GM12878 (cell line): ENCODE data around the gene MORC4. TPM values are rescaled to one million over a fixed set of nuclear protein-coding genes. Genes with fewer than 3 reads are reported as not detected.

ENCODE experiments used
- ATAC-seq: fragments of 200-7000 bp; cut with Tn5 transposase; 3 replicates; pipeline ENCODE4 v1.9.1; 2020; ENCODE audit warnings: mild to moderate bottlenecking, moderate library complexity
- BruUV-seq: library from RNA; stranded (reverse); fragments of 400-500 nt; replicated peaks from 2 replicates; lab custom pipeline; 2021; lab: Mats Ljungman, UMichigan
- CTCF ChIA-PET: fragments of 300-600 bp; sonication (Branson Sonifier 250); formaldehyde crosslinking; extraction: SDS; loops from one replicate; lab custom pipeline; 2021; ENCODE audit warnings: inconsistent platforms; lab: Yijun Ruan, JAX
- POLR2A ChIA-PET: fragments of 350-600 bp; formaldehyde crosslinking; extraction: SDS; loops from one replicate; lab custom pipeline; 2021; ENCODE audit warnings: inconsistent platforms; lab: Charles Lee
- RAD21 ChIA-PET: fragments of 300-600 bp; sonication (Branson Sonifier 250); formaldehyde crosslinking; loops from one replicate; lab custom pipeline; 2023; ENCODE audit warnings: antibody characterized with exemption; ENCODE audit not compliant: unreplicated experiment; lab: Charles Lee
- SMC1A ChIA-PET: fragments of 300-600 bp; sonication (Branson Sonifier 250); formaldehyde crosslinking; loops from one replicate; lab custom pipeline; 2023; ENCODE audit not compliant: unreplicated experiment, uncharacterized antibody; lab: Charles Lee
- DNase-seq: peaks from one replicate; pipeline ENCODE4 v3.0.0-alpha.2; 2011; ENCODE audit warnings: low read depth, low spot score
- FAIRE-seq: peaks from 3 replicates; lab custom pipeline; 2011; peaks lifted over from hg19 to GRCh38; lab: Jason Lieb, UNC
- H2AFZ ChIP-seq: 2 replicates; pipeline ENCODE4 v1.6.0; 2011; ENCODE audit warnings: low read depth, low read length, control low read depth; ENCODE audit not compliant: control insufficient read depth
- H3K27ac ChIP-seq: 2 replicates; pipeline ENCODE4 v1.5.1; 2011; ENCODE audit warnings: control low read depth; ENCODE audit not compliant: control insufficient read depth, insufficient read depth
- H3K27me3 ChIP-seq, 2 experiments: replicated peaks in 1 of 2; 2 replicates each; pipeline versions ENCODE4 v1.6.0 to v1.6.1; 2011; ENCODE audit warnings: low read length in 1 of 2; ENCODE audit not compliant: control insufficient read depth in 2 of 2, insufficient read depth in 2 of 2
- H3K36me3 ChIP-seq, 2 experiments: 2 replicates each; pipeline ENCODE4 v1.5.1; 2011; ENCODE audit warnings: low read length in 1 of 2; ENCODE audit not compliant: control insufficient read depth in 2 of 2, insufficient read depth in 2 of 2
- H3K4me1 ChIP-seq: 2 replicates; pipeline ENCODE4 v1.6.1; 2011; ENCODE audit warnings: mild to moderate bottlenecking, low read length, moderate library complexity, mixed read lengths; ENCODE audit not compliant: control insufficient read depth, insufficient read depth
- H3K4me2 ChIP-seq: 2 replicates; pipeline ENCODE4 v1.6.0; 2011; ENCODE audit warnings: control low read depth; ENCODE audit not compliant: control insufficient read depth, insufficient read depth
- H3K4me3 ChIP-seq: fragments of 200-600 bp; sonication (generic); 2 replicates; pipeline ENCODE4 v1.5.1; 2016
- H3K79me2 ChIP-seq: 2 replicates; pipeline ENCODE4 v1.6.0; 2011; ENCODE audit warnings: low read length; ENCODE audit not compliant: control insufficient read depth, insufficient read depth
- H3K9ac ChIP-seq: 2 replicates; pipeline ENCODE4 v1.8.0; 2011; ENCODE audit warnings: low read length, control low read depth, mixed read lengths; ENCODE audit not compliant: control insufficient read depth, insufficient read depth
- H3K9me3 ChIP-seq: replicated peaks from 3 replicates; pipeline ENCODE4 v1.5.1; 2011; ENCODE audit warnings: mild to moderate bottlenecking, low read length; ENCODE audit not compliant: control insufficient read depth, insufficient read depth
- H4K20me1 ChIP-seq: 2 replicates; pipeline ENCODE4 v1.6.0; 2011; ENCODE audit not compliant: control insufficient read depth, insufficient read depth
- BCL3 ChIP-seq: IDR thresholded peaks from 2 replicates; pipeline ENCODE4 v1.6.1; 2011; ENCODE audit warnings: borderline replicate concordance, low read depth, mild to moderate bottlenecking, moderate library complexity, low read length; ENCODE audit not compliant: insufficient read depth, poor library complexity, severe bottlenecking
- BRCA1 ChIP-seq: IDR thresholded peaks from 2 replicates; pipeline ENCODE4 v1.6.1; 2011; ENCODE audit warnings: low read depth, low read length, improper control_type of control experiment
- CBFB ChIP-seq: IDR thresholded peaks from 2 replicates; pipeline ENCODE4 v1.6.1; 2016; ENCODE audit warnings: antibody characterized with exemption, low read depth
- CBX5 ChIP-seq: sonication (generic); IDR thresholded peaks from 2 replicates; pipeline ENCODE4 v1.6.1; 2016; ENCODE audit warnings: low read depth, moderate library complexity, mild to moderate bottlenecking, inconsistent platforms
- EGR1 ChIP-seq, 2 experiments: IDR thresholded peaks; 1 replicate in 1 of 2; 2 replicates in 1 of 2; pipeline ENCODE4 v1.6.1; 2011 to 2012; ENCODE audit warnings: low read depth in 2 of 2, low read length in 2 of 2, borderline replicate concordance in 1 of 2, mild to moderate bottlenecking in 1 of 2, moderate library complexity in 1 of 2
- HDAC2 ChIP-seq: fragments of 200-600 bp; sonication (generic); IDR thresholded peaks from 2 replicates; pipeline ENCODE4 v1.6.1; 2017
- KDM1A ChIP-seq: fragments of 200-600 bp; sonication (generic); IDR thresholded peaks from 2 replicates; pipeline ENCODE4 v1.6.1; 2016; ENCODE audit warnings: borderline replicate concordance
- MTA3 ChIP-seq: IDR thresholded peaks from 2 replicates; pipeline ENCODE4 v1.6.1; 2012; ENCODE audit warnings: low read length, inconsistent platforms, borderline replicate concordance
- POLR2AphosphoS5 ChIP-seq: IDR thresholded peaks from 2 replicates; pipeline ENCODE4 v1.6.1; 2011; ENCODE audit warnings: mild to moderate bottlenecking, low read length, inconsistent platforms
- RAD51 ChIP-seq: fragments of 450-650 bp; IDR thresholded peaks from 2 replicates; pipeline ENCODE4 v1.6.1; 2016; ENCODE audit warnings: moderate library complexity, mild to moderate bottlenecking, inconsistent platforms
- RB1 ChIP-seq: fragments of 450-650 bp; formaldehyde crosslinking; IDR thresholded peaks from 2 replicates; pipeline ENCODE4 v1.6.1; 2017; ENCODE audit warnings: mild to moderate bottlenecking, borderline replicate concordance
- SMAD1 ChIP-seq: fragments of 450-650 bp; IDR thresholded peaks from 2 replicates; pipeline ENCODE4 v1.6.1; 2018; ENCODE audit warnings: mild to moderate bottlenecking, low read depth; ENCODE audit not compliant: partially characterized antibody
- SREBF2 ChIP-seq: IDR thresholded peaks from 2 replicates; pipeline ENCODE4 v1.6.1; 2012; ENCODE audit warnings: mild to moderate bottlenecking, low read length
- TBL1XR1 ChIP-seq: IDR thresholded peaks from 2 replicates; pipeline ENCODE4 v1.6.1; 2012; ENCODE audit warnings: low read depth, low read length, improper control_type of control experiment
- ZNF274 ChIP-seq: IDR thresholded peaks from one replicate; pipeline ENCODE4 v1.8.0; 2011; ENCODE audit not compliant: insufficient read length, insufficient read depth
- WGBS: methylation state at CpG from one replicate; pipeline ENCODE4 v1.1.6; 2016; ENCODE audit warnings: low lambda C conversion rate; ENCODE audit not compliant: insufficient replicate concordance, insufficient coverage; ENCODE audit errors: missing lambda C conversion rate; 5-methylcytosine and 5-hydroxymethylcytosine counted together
- in situ Hi-C: fragments of 300-500 bp; cut with MboI; formaldehyde crosslinking; loops from 9 replicates; pipeline ENCODE4 v1.14.3; 2018; ENCODE audit warnings: mixed read lengths
- intact Hi-C: fragments of 100-400 bp; cut with micrococcal nuclease; formaldehyde crosslinking; loops from one replicate; pipeline ENCODE4 v1.14.2; 2022; ENCODE audit not compliant: unreplicated experiment
- polyA plus RNA-seq, 11 experiments: library from polyadenylated mRNA; depleted of rRNA in 4 of 11; unstranded in 6 of 11; stranded (reverse) in 5 of 11; fragments of >200 nt; fragmentation: Nextera tagmentation in 4 of 11; fragmentation: Illumina TruSeq in 1 of 11; extraction: Ambion mirVana in 4 of 11; extraction: Trizol in 1 of 11; gene quantifications; 1 replicate in 1 of 11; 2 replicates in 10 of 11; pipeline versions ENCODE4 v1.2.1 to v1.2.3, GENCODE V29; 2011 to 2016; ENCODE audit warnings: inconsistent platforms in 2 of 11, missing spikeins in 2 of 11, low read depth in 1 of 11
- total RNA-seq, 4 experiments: library from RNA; depleted of rRNA in 3 of 4; stranded (reverse); fragments of >200 nt in 3 of 4; fragmentation: Illumina TruSeq in 1 of 4; extraction: Trizol in 1 of 4; gene quantifications; 2 replicates each; pipeline versions ENCODE4 v1.2.1 to v1.2.3, GENCODE V29; 2013 to 2021
- TF ChIP-seq, protein P1 (sequence below): fragments of 450-650 bp; IDR thresholded peaks from 2 replicates; pipeline ENCODE4 v1.6.1; 2016; ENCODE audit warnings: mild to moderate bottlenecking
- TF ChIP-seq, protein P2 (sequence below): IDR thresholded peaks from 2 replicates; pipeline ENCODE4 v1.6.1; 2011; ENCODE audit warnings: mild to moderate bottlenecking, low read depth, low read length, moderate library complexity; ENCODE audit not compliant: insufficient replicate concordance
- TF ChIP-seq, protein P3 (sequence below): fragments of 450-650 bp; formaldehyde crosslinking; IDR thresholded peaks from 2 replicates; pipeline ENCODE4 v1.4.0; 2022; ENCODE audit warnings: mild to moderate bottlenecking, moderate library complexity

The MORC4 gene
- total and polyA plus RNA-seq, 10 of the 15 experiments (the other 5 are each of a cell fraction or from before 2014, with no cell fraction given): 0.03 to 0.65 (median 0.26) TPM

- no peak for ATAC-seq
- RAD21 ChIA-PET: no interaction called here
- 2% methylated on average over 3 of the region's 3 CpGs for WGBS
- H3K4me3 ChIP-seq: no peak overlapping the region
- intact Hi-C loops: no loop called here
- H3K9ac ChIP-seq: no peak overlapping the region
- FAIRE-seq: no peak
- no peak for DNase-seq
- H3K27me3 ChIP-seq: no peaks in the 10 kb centered on the region
- H4K20me1 ChIP-seq: no peaks in the 10 kb centered on the region
- H3K4me1 ChIP-seq: no peaks in the 10 kb centered on the region
- no peak for TF ChIP-seq ZNF274
- no peak for TF ChIP-seq KDM1A
- no peak for TF ChIP-seq HDAC2
- no peak for TF ChIP-seq TBL1XR1
- TF ChIP-seq BCL3: no peak
- no peak for TF ChIP-seq RB1
- TF ChIP-seq, protein P1, sequence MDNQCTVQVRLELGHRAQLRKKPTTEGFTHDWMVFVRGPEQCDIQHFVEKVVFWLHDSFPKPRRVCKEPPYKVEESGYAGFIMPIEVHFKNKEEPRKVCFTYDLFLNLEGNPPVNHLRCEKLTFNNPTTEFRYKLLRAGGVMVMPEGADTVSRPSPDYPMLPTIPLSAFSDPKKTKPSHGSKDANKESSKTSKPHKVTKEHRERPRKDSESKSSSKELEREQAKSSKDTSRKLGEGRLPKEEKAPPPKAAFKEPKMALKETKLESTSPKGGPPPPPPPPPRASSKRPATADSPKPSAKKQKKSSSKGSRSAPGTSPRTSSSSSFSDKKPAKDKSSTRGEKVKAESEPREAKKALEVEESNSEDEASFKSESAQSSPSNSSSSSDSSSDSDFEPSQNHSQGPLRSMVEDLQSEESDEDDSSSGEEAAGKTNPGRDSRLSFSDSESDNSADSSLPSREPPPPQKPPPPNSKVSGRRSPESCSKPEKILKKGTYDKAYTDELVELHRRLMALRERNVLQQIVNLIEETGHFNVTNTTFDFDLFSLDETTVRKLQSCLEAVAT: no peak
- TF ChIP-seq RAD51: no peak
- TF ChIP-seq, protein P2, sequence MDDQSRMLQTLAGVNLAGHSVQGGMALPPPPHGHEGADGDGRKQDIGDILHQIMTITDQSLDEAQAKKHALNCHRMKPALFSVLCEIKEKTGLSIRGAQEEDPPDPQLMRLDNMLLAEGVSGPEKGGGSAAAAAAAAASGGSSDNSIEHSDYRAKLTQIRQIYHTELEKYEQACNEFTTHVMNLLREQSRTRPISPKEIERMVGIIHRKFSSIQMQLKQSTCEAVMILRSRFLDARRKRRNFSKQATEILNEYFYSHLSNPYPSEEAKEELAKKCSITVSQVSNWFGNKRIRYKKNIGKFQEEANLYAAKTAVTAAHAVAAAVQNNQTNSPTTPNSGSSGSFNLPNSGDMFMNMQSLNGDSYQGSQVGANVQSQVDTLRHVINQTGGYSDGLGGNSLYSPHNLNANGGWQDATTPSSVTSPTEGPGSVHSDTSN: no peak
- no peak for TF ChIP-seq SMAD1
- no peak for TF ChIP-seq MTA3
- no peak for TF ChIP-seq EGR1 (IDR thresholded peaks at IDR 0.05; ENCODE audit: borderline replicate concordance in 1 of 2, low read depth in 2 of 2, low read length in 2 of 2)
- TF ChIP-seq CBX5: no peak
- no peak for TF ChIP-seq BRCA1
- no peak for TF ChIP-seq POLR2AphosphoS5
- TF ChIP-seq SREBF2: no peak
- no peak for TF ChIP-seq CBFB
- TF ChIP-seq, protein P3, sequence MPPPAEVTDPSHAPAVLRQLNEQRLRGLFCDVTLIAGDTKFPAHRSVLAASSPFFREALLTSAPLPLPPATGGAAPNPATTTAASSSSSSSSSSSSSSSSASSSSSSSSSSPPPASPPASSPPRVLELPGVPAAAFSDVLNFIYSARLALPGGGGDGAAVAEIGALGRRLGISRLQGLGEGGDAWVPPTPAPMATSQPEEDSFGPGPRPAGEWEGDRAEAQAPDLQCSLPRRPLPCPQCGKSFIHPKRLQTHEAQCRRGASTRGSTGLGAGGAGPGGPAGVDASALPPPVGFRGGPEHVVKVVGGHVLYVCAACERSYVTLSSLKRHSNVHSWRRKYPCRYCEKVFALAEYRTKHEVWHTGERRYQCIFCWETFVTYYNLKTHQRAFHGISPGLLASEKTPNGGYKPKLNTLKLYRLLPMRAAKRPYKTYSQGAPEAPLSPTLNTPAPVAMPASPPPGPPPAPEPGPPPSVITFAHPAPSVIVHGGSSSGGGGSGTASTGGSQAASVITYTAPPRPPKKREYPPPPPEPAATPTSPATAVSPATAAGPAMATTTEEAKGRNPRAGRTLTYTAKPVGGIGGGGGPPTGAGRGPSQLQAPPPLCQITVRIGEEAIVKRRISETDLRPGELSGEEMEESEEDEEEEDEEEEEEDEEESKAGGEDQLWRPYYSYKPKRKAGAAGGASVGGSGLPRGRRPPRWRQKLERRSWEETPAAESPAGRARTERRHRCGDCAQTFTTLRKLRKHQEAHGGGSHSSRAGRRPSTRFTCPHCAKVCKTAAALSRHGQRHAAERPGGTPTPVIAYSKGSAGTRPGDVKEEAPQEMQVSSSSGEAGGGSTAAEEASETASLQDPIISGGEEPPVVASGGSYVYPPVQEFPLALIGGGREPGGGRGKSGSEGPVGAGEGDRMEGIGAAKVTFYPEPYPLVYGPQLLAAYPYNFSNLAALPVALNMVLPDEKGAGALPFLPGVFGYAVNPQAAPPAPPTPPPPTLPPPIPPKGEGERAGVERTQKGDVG (CRISPR knock-in tag): no peak
- no TSS peak for BruUV-seq
- SMC1A ChIA-PET: interaction anchor here (0.8 kb wide), 1 partner anchor 9 kb away, joined by 3 read pairs; no protein-coding TSS in a partner anchor
- H2AFZ ChIP-seq: no peak overlapping the region
- no peak overlapping the region for H3K4me2 ChIP-seq
- CTCF ChIA-PET: interaction anchor here (1.0 to 1.2 kb wide), 2 partner anchors 38 to 139 kb away, joined by 3 read pairs; no protein-coding TSS in a partner anchor
- no peaks in the 10 kb centered on the region for H3K9me3 ChIP-seq
- H3K79me2 ChIP-seq: no peaks in the 10 kb centered on the region
- H3K36me3 ChIP-seq: no peaks in the 10 kb centered on the region
- POLR2A ChIA-PET: no interaction called here
- in situ Hi-C loops: no loop called here
- H3K27ac ChIP-seq: no peak overlapping the region
These were observed 68.1 kb downstream of the MORC4 start for GRCh38 chrX:106931831-106932491.
